HAP-1 (cell line): ENCODE measurements around the gene LCMT1.

Experiments
- DNase-seq, 2 experiments: peaks; one replicate each; pipeline ENCODE4 v3.0.0-alpha.2; 2016 to 2020; ENCODE audit warnings: low spot score in 2 of 2
- H3K27me3 ChIP-seq: fragments of 250-450 bp; sonication (Bioruptor Pico); 2 replicates; pipeline ENCODE4 v1.5.1; 2020; ENCODE audit warnings: low read depth, mild to moderate bottlenecking, moderate library complexity
- H3K36me3 ChIP-seq: fragments of 250-450 bp; sonication (Bioruptor Pico); replicated peaks from 2 replicates; pipeline ENCODE4 v1.5.1; 2020; ENCODE audit warnings: mild to moderate bottlenecking
- H3K4me1 ChIP-seq: fragments of 250-450 bp; sonication (Bioruptor Pico); 2 replicates; pipeline ENCODE4 v1.5.1; 2020; ENCODE audit warnings: mild to moderate bottlenecking
- H3K4me3 ChIP-seq: fragments of 250-450 bp; sonication (Bioruptor Pico); 2 replicates; pipeline ENCODE4 v1.5.1; 2020; ENCODE audit warnings: mild to moderate bottlenecking, moderate library complexity
- H3K9me3 ChIP-seq: fragments of 250-450 bp; sonication (Bioruptor Pico); 2 replicates; pipeline ENCODE4 v1.5.1; 2020; ENCODE audit warnings: mild to moderate bottlenecking, moderate library complexity
- in situ Hi-C: fragments of 300-500 bp; cut with MboI; formaldehyde crosslinking; loops from 3 replicates; pipeline ENCODE4 v1.14.3; 2020; ENCODE audit warnings: low sequenced_read_pairs, inconsistent platforms, mixed read lengths

Gene LCMT1

DNA sequence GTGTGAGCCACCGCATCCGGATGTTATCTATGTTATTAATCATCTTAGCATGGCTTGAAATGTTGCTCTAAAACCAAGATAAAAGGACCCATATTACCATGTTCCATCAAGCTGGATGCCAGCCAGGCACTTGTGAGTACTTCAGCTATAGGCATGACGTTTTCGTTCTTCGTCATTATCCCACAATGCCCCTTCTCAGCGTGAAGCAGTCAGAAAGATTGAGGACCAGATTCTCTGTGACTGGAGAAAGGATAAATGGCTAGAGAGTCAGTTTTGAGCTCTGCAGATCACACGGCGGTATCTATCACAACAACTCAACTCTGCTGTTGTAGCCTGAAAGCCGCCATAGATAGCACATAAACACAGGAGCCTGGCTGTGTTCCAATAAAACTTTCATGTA is 29.8 kb upstream of the LCMT1 start:
- H3K9me3 ChIP-seq: no peaks in the 10 kb centered on the region
- in situ Hi-C loops: no loop called here
- DNase-seq: no peak
- peaks cover 5% of the 10 kb centered on the region for H3K4me1 ChIP-seq
- no peaks in the 10 kb centered on the region for H3K27me3 ChIP-seq
- H3K36me3 ChIP-seq: no peaks in the 10 kb centered on the region
- H3K4me3 ChIP-seq: no peak overlapping the region

DNA sequence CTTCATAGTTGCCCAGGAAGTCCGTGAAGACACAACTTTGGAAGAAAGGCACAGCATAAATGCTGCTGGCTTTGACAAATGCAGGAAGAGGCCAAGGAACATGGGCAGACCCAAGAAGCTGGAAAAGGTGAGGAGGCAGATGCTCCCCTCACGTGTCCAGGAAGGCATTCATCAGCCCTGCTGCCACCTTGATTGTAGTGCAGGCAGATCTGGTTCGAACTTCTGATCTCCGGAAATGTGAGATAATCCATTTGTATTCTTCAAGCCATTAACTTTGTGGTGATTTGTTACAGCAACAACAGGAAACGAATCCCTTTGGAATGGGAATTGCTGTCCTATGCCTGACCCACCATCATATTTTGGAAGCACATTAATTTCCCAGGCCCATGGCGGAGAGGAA is 28.5 kb upstream of the LCMT1 start:
- H3K27me3 ChIP-seq: no peaks in the 10 kb centered on the region
- H3K36me3 ChIP-seq: no peaks in the 10 kb centered on the region
- in situ Hi-C loops: no loop called here
- peaks cover 5% of the 10 kb centered on the region for H3K4me1 ChIP-seq
- no peak for DNase-seq
- H3K9me3 ChIP-seq: no peaks in the 10 kb centered on the region
- H3K4me3 ChIP-seq: no peak overlapping the region

DNA sequence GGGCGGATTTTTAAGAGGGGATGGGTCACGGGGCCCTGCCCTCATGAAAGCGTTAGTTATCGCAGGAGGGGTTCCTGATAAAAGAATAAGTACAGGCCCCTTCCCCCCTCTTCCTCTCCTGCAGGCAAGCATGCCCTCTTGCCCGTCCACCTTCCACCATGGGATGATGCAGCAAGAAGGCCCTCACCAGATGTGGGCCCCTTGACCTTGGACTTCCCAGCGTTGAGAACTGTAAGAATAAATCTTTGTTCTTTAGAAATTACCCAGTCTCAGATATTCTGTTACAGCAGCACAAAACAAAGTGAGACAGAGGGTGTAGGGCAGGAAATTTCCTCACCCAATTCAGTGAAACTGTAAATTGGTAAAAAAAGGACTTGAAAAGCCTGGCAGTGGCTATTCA is 27.8 kb upstream of the LCMT1 start:
- H3K27me3 ChIP-seq: no peaks in the 10 kb centered on the region
- H3K4me3 ChIP-seq: no peak overlapping the region
- no peak for DNase-seq
- no peaks in the 10 kb centered on the region for H3K9me3 ChIP-seq
- H3K36me3 ChIP-seq: no peaks in the 10 kb centered on the region
- in situ Hi-C loops: no loop called here
- H3K4me1 ChIP-seq: no peaks in the 10 kb centered on the region

DNA sequence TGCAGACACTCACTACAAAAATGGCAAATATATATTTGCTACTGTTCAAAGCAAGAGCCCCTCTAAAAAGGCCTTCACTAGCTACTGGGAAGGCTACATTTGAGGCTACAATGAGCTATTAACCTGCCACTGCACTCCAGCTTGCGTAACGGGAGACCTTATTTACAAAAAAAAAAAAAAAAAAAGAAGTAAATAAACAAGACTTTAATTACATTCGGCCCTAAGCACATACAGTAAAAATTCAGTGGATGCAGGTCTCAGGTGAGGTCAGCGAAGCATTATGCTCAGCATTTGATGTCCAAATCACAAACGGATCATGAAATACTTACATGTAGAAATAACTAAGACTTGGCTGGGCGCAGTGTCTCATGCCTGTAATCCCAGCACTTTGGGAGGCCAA is 26.7 kb upstream of the LCMT1 start:
- Histone ChIP-seq H3K9me3 (no peaks in the 10 kb centered on the region), H3K36me3 (no peaks in the 10 kb centered on the region), H3K27me3 (no peaks in the 10 kb centered on the region), H3K4me3 (no peak overlapping the region), H3K4me1 (no peaks in the 10 kb centered on the region)
- DNase-seq: no peak
- in situ Hi-C loops: no loop called here

DNA sequence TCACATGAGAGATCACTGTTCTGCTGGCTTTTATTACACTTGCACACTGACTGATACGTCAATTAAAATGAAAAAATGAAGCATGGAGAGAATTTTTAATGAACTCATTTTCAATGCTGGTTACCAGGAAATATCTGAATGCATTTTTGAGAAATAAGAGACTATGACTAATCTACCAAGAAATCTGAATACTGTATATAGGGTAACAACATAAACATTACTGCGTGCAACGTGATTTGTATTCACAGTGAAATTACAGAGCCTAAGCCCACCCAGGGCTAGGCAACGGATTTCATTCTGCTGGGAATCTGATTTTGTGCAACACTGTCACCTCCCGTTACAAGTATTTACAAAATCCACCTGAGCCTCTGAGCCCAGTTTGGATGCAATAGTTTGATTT is 23.8 kb upstream of the LCMT1 start:
- no peaks in the 10 kb centered on the region for H3K9me3 ChIP-seq
- in situ Hi-C loops: no loop called here

DNA sequence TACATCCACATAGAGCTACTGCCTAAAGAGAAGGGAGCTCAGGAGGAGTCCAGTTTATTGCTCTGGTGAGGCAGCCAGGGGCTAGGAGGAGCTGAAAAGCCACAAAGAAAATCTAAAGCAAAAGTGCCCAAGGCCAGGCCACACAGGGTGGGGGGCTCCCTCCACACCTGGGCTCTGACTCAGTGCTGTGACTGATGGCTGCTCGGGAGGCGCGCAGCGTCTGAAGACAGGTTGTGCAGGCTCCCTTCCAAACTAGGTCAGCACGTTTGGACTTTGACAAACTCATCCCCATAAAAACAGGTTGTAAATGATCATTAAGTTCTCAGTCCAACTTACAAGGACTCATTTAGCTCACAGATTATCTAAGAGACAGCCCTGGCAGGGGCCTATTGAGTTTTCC is 22.2 kb upstream of the LCMT1 start:
- in situ Hi-C loops: no loop called here
- no peak overlapping the region for H3K4me3 ChIP-seq
- H3K36me3 ChIP-seq: no peaks in the 10 kb centered on the region
- H3K27me3 ChIP-seq: no peaks in the 10 kb centered on the region
- no peak for DNase-seq
- H3K4me1 ChIP-seq: no peaks in the 10 kb centered on the region
- H3K9me3 ChIP-seq: no peaks in the 10 kb centered on the region

More for the DNA sequence above, 23.8 kb upstream of the LCMT1 start:
- no peak for DNase-seq
- Histone ChIP-seq H3K4me1 (no peaks in the 10 kb centered on the region), H3K36me3 (no peaks in the 10 kb centered on the region), H3K27me3 (no peaks in the 10 kb centered on the region), H3K4me3 (no peak overlapping the region)

DNA sequence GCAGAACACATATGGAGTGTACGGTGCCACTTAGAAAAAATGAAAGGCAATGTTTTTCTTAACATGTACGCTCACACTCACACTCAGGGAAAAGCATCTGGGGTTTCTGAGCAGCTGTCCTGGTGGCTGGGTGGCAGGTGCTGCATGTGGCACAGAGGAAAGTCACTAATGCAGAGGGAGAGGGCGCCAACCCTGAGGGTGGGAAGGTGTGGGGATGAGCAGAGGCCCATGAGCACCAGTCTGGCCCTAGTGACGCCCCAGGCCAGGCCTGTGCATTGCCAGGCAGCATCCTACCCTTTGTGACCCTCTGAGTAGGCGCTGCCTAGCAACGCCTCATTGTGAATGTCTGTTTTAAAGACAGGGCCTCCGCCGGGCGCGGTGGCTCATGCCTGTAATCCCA is 19.1 kb upstream of the LCMT1 start:
- in situ Hi-C loops: no loop called here

DNA sequence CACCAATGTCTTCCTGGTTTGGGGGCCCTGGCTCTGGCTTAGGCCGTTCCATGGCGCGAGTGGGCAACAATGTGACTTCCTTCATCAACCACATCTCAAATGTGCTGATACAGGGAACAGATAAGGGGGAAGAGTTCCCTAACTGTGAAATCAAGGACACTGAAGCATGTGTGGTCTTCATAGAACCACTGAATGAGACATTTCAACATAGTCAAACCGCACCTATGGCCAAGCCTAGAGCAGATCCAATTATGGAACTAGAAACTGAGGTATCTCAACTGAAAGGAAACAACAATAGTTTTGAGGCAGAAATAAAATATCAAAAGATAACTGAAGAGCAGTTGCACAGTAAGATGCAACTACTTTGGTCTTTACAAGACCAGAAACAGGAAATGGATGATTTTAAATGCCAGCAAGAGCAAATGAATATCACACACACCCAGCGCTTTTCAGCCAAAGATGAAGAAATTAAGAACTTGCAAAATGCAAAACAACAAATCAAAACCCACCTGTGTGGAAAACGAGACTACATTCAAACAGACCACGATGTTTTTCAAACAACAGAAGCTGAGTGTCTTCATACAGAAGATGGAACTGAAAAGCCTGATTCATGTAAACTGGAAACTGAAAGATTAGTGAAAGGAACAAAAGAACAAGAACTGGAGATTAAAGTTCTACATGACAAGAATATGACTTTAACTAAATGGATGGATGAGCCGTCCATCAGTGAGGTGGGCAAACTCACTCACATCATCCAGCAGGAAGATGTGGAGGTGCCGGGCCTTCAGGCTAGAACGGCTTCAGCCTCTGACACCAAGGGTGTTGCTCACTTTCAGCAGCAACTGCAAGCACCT is 18.1 kb upstream of the LCMT1 start:
- Histone ChIP-seq H3K9me3 (no peaks in the 10 kb centered on the region), H3K27me3 (no peaks in the 10 kb centered on the region), H3K4me3 (no peak overlapping the region), H3K36me3 (no peaks in the 10 kb centered on the region), H3K4me1 (no peaks in the 10 kb centered on the region)
- no peak for DNase-seq
- in situ Hi-C loops: no loop called here

More for the DNA sequence above, 19.1 kb upstream of the LCMT1 start:
- no peak overlapping the region for H3K4me3 ChIP-seq
- no peaks in the 10 kb centered on the region for H3K27me3 ChIP-seq
- H3K36me3 ChIP-seq: no peaks in the 10 kb centered on the region
- DNase-seq: no peak
- no peaks in the 10 kb centered on the region for H3K9me3 ChIP-seq
- H3K4me1 ChIP-seq: no peaks in the 10 kb centered on the region

DNA sequence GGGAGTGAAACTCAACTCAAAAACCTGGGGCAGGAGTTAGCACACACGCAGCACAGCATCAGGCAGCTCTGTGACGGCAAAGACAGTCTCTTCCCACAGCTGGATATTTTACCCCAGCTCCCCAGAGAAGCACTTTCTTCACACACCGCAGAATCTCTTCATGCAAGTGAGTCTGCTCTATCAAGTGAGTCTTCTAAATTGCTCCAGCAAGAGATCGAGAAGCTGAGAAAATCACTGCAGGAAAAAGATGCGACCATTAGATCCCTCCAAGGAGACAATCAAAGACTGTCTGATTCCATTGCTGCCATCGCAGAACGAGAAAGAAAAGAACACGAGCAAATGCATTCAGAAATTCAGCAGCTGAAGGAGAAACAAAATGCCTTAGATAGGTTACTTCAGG is 16.9 kb upstream of the LCMT1 start:
- in situ Hi-C loops: no loop called here
- H3K4me1 ChIP-seq: no peaks in the 10 kb centered on the region
- H3K36me3 ChIP-seq: no peaks in the 10 kb centered on the region
- H3K4me3 ChIP-seq: no peak overlapping the region
- DNase-seq: no peak
- H3K9me3 ChIP-seq: no peaks in the 10 kb centered on the region
- no peaks in the 10 kb centered on the region for H3K27me3 ChIP-seq

DNA sequence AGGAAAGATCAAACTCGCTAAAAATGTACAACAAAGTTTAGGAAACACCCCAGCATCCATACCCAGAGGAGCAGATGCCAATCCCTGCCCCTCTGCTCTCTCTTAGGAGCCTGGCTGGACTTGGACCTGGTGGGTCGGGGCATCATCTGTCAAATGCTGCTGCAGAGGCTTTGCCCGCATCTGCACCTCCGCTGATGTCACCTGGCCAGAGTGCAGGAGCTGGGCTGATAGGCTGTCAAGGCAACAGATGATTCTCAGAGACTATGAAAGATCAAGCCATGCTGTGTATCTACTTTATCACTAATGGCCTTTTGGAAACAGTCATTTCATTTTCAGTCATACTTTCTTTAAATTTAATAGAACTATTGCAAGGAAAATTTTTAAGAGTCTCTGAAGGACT is 15.9 kb upstream of the LCMT1 start:
- in situ Hi-C loops: no loop called here
- no peak overlapping the region for H3K4me3 ChIP-seq
- no peaks in the 10 kb centered on the region for H3K36me3 ChIP-seq

DNA sequence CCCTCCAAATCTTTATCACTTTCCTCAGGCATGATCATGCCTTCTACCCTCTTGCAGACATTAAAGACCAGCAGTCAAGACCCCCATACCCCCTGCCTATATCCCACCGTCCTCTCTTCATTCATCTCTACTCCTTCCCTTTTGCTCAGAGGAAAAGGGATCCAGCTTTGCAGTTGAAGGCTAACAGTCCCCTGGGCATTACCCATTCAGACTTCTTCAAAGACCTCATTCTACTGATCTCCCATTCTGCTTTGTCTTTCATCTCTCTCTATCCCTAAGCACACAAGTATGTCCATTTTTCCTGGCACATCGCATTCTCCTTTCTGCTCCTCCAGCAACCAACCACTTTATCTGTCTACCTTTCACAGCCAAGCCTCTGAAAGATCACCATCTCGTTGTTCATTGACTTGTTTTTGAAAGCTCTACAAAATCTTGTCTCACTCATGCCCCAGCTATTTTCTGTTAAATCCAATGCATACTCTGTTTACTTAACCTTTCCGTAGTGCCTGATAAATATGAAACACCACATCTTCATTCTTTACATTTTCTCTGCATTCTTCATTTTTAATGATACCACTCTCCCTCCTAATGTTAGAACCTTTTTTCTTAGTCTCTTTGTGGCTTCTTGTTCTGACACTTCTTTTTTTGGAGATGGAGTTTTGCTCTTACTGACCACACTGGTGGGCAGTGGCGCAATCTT is 14.1 kb upstream of the LCMT1 start:
- in situ Hi-C loops: no loop called here
- Histone ChIP-seq H3K4me1 (no peaks in the 10 kb centered on the region), H3K9me3 (no peaks in the 10 kb centered on the region), H3K27me3 (no peaks in the 10 kb centered on the region), H3K4me3 (no peak overlapping the region), H3K36me3 (no peaks in the 10 kb centered on the region)
- DNase-seq: no peak

More for the DNA sequence above, 15.9 kb upstream of the LCMT1 start:
- Histone ChIP-seq H3K27me3 (no peaks in the 10 kb centered on the region), H3K4me1 (no peaks in the 10 kb centered on the region), H3K9me3 (no peaks in the 10 kb centered on the region)
- no peak for DNase-seq

DNA sequence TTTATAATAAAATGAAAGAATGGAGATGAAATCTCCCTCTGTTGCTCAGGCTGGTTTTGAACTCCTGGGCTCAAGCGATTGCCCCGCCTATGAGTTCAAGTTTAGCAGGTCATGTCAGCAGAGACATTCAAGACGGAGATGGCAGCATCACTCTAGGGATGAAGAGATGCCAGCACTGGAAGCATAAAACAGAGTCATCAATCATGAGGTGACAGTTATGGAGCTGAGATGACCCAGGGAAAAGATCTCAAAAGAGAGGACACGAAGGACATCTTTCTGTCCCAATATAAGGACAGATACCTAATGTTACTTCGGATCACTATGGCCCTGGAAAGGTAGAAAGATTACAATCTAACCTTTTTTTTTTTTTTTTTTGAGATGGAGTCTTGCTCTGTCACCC is 11.0 kb upstream of the LCMT1 start:
- Histone ChIP-seq H3K4me3 (no peak overlapping the region), H3K36me3 (no peaks in the 10 kb centered on the region), H3K4me1 (no peaks in the 10 kb centered on the region), H3K27me3 (no peaks in the 10 kb centered on the region), H3K9me3 (no peaks in the 10 kb centered on the region)
- in situ Hi-C loops: no loop called here
- no peak for DNase-seq

DNA sequence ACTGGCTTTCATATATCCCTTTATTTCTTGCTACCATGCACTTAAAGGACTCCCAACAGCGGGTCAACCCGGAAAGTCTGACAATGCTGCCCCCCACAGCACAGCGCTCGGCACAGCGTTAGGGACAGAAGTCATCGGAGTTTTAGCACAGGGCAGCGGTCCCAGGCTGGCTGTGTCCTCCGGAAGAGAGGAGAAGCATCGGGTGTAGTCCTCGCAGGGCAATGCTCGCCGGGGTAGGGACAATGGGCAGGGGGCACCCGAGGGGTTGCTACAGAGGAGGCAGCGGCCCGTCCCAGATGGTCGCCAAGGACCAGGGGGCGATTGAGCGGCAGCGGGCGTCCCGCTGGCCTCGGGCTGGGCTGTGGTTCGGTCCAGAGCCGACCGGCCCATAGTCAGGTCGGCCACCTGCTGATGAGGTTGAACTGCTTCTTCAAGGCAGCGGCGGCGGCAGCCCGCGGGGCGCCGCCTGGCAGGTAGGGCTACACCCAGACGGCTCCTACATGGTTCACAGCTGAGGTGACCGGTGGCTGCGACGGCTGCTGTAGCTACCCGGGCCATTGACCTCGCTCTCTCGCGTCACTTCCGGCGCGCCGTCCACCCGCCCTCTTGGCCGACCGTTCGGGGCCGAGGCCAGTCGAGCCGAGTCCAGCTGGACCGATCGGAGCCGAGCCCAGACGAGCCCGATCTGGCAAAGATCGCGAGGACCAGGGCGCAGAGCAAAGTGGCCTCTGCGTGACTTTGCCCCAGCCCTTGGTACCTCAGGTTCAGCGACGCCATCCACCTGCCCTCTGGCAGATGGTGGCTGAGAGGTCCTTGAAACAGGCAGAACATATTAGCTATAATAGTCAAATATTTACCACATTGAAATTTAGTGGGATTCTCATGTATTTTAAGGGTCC is 4.7 kb upstream of the LCMT1 start:
- peak in 1 of 2 experiments; percentile 11 for DNase-seq
- Histone ChIP-seq H3K27me3 (no peaks in the 10 kb centered on the region), H3K36me3 (no peaks in the 10 kb centered on the region), H3K4me1 (peaks cover 11% of the 10 kb centered on the region; the same call in 1 of the 2 replicates), H3K9me3 (no peaks in the 10 kb centered on the region), H3K4me3 (no peak overlapping the region)
- in situ Hi-C loops: no loop called here

DNA sequence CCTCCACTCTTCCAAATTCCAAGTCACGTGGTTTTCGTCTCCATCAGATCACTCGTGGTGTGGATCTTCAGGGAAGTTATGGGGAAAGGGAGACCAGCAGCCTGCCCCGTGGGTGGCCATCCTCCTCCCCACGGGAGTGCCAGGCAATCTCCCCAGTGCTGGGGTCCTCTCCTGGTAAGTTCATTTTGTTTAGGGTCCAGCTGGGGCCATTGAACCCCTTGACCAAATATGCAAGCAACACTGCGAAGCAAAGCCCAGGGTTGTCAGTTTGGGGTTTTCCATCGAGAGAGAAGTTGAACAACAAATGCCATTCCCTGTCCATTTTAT is 4.1 kb upstream of the LCMT1 start:
- H3K27me3 ChIP-seq: no peaks in the 10 kb centered on the region
- H3K4me1 ChIP-seq: peaks cover 14% of the 10 kb centered on the region; the same call in 1 of the 2 replicates
- DNase-seq: no peak
- H3K36me3 ChIP-seq: no peaks in the 10 kb centered on the region
- H3K4me3 ChIP-seq: no peak overlapping the region
- no peaks in the 10 kb centered on the region for H3K9me3 ChIP-seq
- in situ Hi-C loops: no loop called here
